ENCODE measurements around the gene P4HB. TPM values are rescaled to one million over a fixed set of nuclear protein-coding genes. Genes with fewer than 3 reads are reported as not detected.

P4HB gene
- total RNA-seq, 1 donor from 2014 or later = 267 TPM

GRCh38 chr17:81871387-81872230, 11.3 kb upstream of the P4HB start:
- H3K27me3 ChIP-seq (ENCODE audit: low read depth) = no peaks in the 10 kb centered on the region
- peak overlapping the region; percentile 85 for H3K4me3 ChIP-seq
- intact Hi-C loops (cut with micrococcal nuclease) = no loop called here
- peak; percentile 95 for DNase-seq
- H3K4me1 ChIP-seq = peaks cover 61% of the 10 kb centered on the region
- peaks cover 26% of the 10 kb centered on the region for H3K36me3 ChIP-seq
- H3K27ac ChIP-seq (replicated peaks) = peak overlapping the region; percentile 99
- H3K9me3 ChIP-seq (replicated peaks) = no peaks in the 10 kb centered on the region
- TF ChIP-seq CTCF (IDR thresholded peaks at IDR 0.05; ENCODE audit: borderline replicate concordance) = peak; percentile 45

- Histone ChIP-seq H3K27me3 (ENCODE audit: low read depth) (no peaks in the 10 kb centered on the region), H3K4me3 (peak within 1 kb of the TSS; percentile 85), H3K9me3 (replicated peaks) (no peaks in the 10 kb centered on the region), H3K27ac (replicated peaks) (peak within 1 kb of the TSS; percentile 99), H3K36me3 (peaks cover 26% of the 10 kb centered on the region), H3K4me1 (peaks cover 67% of the 10 kb centered on the region)
- intact Hi-C loops (cut with micrococcal nuclease) = no loop called here
- DNase-seq = no peak
- TF ChIP-seq CTCF (IDR thresholded peaks at IDR 0.05; ENCODE audit: borderline replicate concordance) = no peak
These were observed 10.6 kb upstream of the P4HB start, which contains the start of gene ARHGDIA for GRCh38 chr17:81870981-81871386. ARHGDIA (minus strand) TSS chr17:81871337; CDS start chr17:81869930, 1,407 bp downstream.

GRCh38 chr17:81870131-81870980, 10.0 kb upstream of the P4HB start:
- no peak for TF ChIP-seq CTCF (IDR thresholded peaks at IDR 0.05; ENCODE audit: borderline replicate concordance)
- peaks cover 74% of the 10 kb centered on the region for H3K4me1 ChIP-seq
- H3K9me3 ChIP-seq (replicated peaks) = no peaks in the 10 kb centered on the region
- no peaks in the 10 kb centered on the region for H3K27me3 ChIP-seq (ENCODE audit: low read depth)
- intact Hi-C loops (cut with micrococcal nuclease) = no loop called here
- peaks cover 30% of the 10 kb centered on the region for H3K36me3 ChIP-seq
- no peak for DNase-seq
- peak overlapping the region; percentile 85 for H3K4me3 ChIP-seq
- peak overlapping the region; percentile 99 for H3K27ac ChIP-seq (replicated peaks)

- Histone ChIP-seq H3K27me3 (ENCODE audit: low read depth) (no peaks in the 10 kb centered on the region), H3K4me1 (peaks cover 75% of the 10 kb centered on the region), H3K4me3 (peak overlapping the region; percentile 85), H3K27ac (replicated peaks) (peak overlapping the region; percentile 99), H3K36me3 (peaks cover 31% of the 10 kb centered on the region), H3K9me3 (replicated peaks) (no peaks in the 10 kb centered on the region)
- peak; percentile 90 for TF ChIP-seq CTCF (IDR thresholded peaks at IDR 0.05; ENCODE audit: borderline replicate concordance)
- no peak for DNase-seq
- intact Hi-C loops (cut with micrococcal nuclease) = no loop called here
These were observed 9.1 kb upstream of the P4HB start for GRCh38 chr17:81869221-81870130.

All from left ventricle myocardium inferior (tissue), 1 donor.